ENCODE results near the gene GREB1L.

DNA sequence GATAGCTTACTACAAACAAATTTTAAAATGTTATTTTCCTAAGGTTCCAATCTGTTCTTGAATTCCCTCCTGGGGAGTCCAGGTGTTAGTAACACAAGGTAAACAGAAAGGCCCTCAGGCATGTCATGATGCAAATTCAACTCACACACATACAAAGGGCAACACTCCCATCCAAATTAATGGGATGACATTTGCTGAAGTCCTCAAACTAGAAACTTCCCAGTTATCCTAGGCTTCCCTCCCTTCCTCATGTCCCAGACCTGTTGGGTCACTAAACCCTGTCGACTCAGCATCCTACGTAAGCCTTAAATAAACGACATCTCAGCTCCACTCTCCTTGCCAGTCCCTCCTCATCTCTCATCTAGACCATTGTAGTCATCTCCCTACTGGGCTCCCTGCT is 85.1 kb downstream of the GREB1L start:
- TF ChIP-seq, protein P1, sequence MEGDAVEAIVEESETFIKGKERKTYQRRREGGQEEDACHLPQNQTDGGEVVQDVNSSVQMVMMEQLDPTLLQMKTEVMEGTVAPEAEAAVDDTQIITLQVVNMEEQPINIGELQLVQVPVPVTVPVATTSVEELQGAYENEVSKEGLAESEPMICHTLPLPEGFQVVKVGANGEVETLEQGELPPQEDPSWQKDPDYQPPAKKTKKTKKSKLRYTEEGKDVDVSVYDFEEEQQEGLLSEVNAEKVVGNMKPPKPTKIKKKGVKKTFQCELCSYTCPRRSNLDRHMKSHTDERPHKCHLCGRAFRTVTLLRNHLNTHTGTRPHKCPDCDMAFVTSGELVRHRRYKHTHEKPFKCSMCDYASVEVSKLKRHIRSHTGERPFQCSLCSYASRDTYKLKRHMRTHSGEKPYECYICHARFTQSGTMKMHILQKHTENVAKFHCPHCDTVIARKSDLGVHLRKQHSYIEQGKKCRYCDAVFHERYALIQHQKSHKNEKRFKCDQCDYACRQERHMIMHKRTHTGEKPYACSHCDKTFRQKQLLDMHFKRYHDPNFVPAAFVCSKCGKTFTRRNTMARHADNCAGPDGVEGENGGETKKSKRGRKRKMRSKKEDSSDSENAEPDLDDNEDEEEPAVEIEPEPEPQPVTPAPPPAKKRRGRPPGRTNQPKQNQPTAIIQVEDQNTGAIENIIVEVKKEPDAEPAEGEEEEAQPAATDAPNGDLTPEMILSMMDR (IDR thresholded peaks at IDR 0.05), result no peak
- TF ChIP-seq POLR2A (IDR thresholded peaks at IDR 0.05), result no peak
